ELR (cell line): ENCODE results near the gene COPS2.
"Not testable (repeated sequence)": the region's sequence is repeated elsewhere in the genome, so short reads cannot be mapped to it uniquely, and the experiment has no call there.

ENCODE experiments used
- DNase-seq: peaks from one replicate; pipeline ENCODE4 v3.0.0-alpha.2; 2015; ENCODE audit warnings: low read depth

The COPS2 gene

DNA sequence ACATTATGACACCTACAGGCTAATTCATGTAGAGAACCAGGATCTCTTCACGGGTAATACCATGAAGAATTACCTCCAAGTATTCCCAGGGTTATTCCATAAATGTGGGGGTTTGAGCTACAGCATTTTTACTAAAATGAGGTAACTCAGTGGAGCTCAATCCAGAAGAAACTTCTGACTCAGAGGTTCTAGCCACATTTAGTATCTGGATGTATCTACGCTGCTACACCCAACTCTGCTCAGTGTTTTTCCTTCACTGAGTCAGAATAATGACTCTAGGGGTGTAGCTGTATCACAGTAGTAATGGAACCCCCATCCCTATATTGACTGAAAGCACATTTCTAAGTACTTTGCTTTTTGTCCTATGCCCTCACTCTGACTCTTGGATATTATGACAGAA, 52.4 kb downstream of the COPS2 start:
- peak; percentile 40 for DNase-seq

DNA sequence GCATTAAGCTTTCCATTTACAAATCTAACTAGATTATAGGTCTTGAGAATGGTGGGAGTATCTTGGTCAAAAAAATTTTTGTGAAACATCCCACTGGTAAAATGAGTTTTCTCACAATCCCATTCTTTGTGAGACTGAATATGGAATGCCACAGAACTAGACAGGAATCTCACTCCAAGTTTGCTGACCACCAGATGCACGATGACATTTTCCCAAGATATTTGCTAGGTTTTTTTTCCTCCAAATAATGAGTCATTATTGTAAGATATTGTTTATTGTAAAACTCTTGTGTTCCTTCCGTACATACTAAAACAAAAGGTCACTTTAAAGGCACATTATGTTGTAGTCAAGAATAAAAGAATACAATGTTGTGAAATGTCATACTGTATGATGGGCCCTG, 53.9 kb downstream of the COPS2 start:
- peak; percentile 66 for DNase-seq

DNA sequence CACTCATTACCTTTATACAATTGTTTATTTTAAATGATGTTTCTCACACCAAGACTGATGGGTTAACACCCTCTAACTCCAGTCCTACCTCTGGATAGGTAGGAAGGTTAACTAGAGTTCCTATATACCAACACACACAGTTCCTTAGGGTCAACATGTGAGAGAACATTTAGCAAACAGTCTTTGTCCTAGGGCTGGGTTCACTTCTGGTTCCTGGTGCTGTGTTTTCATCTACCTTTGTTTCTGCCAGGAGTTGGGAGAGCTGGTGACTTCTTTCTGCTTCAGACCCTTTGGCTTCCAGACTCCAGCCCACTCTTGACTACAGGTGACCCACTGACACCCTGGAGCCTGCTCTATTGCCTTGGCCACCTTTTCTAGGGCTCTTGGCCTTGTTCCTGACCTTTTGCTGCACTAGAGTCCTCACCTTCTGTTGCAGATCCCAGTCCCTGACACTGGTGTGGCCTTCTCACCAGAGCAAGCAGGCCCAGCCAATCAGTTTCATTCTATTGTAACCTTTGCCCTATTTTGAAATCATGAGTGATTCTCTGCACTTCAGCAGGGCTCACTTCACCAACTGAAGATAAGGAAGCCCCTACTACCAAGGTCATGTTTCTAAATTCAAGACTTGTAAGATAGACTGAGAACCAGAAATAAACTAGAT, 59.2 kb downstream of the COPS2 start:
- DNase-seq = no peak

DNA sequence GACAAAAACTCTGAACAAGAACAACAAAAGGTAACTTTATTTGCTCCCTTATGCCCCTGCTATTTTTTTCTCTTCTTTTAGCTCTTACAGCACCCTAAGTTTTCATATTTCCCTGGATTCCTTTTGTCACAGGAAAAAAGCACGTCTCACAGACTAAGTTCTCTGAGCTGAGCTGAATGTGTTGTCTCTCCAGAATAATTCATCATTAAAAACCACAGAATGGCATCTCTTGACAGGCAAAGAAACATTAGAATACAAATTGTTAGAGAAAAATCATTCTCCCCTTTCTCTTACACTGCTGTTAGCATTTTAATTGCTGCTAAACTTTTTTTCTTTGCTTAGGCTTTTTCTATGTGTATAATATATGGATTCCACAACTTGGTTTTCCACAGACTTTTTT, 60.5 kb downstream of the COPS2 start:
- DNase-seq = no peak

DNA sequence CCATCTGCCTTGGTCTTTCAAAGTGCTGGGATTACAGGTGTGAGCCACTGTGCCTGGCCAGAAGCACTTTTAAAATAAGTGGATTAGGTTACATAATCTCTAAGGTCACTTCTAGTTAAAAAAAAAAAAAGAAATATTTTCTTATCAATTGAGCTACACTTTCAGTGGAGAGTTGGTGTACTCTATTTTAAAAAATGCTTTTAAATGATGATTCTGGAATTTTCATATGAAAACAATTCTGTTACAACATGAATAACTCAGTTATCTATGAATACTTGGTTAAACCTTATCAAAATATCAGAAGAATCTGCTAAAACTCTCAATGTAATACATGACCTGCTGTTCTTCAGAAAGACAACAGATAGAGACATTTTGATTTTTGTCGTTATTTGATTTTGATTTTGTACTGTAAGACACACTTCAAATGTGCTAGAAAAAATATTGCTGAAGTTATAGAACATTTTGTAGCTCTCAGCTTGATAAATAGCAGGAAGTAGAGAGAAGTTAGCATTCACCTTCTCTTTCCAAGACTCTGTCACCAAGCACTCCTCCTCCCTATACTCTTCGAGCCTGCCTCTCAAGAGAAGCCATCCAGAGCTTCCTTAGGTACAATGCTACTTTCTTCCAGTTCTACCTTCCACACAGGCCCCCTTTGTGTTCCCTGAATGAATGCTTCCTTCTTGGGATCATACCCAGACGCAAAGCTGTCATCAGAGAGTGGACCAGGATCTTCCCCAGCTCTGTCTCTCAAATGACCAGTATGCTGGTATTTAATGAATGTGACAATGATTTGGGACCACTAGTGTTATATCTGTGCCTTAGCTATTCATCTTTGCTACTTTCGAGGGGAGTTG, 61.9 kb downstream of the COPS2 start:
- DNase-seq = no peak

DNA sequence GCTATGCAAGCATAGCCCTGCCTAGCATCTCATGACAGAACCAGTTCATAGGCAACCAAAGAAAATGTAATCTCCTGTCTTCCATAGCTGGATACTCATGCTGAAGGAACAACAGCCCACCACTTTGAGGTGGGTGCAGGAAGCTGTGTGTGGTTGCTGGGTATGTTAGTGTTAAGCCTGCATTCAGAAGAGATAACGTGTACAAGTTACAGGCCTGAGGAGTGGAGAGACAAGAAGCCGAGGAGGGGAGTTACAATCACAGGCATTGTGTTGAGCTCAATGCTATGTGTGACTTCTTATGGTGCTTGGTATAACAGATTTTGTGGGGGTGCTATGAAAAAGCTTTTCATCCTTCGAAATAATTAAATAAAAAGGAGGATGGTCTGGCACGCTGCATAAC, 66.4 kb downstream of the COPS2 start:
- no peak for DNase-seq

DNA sequence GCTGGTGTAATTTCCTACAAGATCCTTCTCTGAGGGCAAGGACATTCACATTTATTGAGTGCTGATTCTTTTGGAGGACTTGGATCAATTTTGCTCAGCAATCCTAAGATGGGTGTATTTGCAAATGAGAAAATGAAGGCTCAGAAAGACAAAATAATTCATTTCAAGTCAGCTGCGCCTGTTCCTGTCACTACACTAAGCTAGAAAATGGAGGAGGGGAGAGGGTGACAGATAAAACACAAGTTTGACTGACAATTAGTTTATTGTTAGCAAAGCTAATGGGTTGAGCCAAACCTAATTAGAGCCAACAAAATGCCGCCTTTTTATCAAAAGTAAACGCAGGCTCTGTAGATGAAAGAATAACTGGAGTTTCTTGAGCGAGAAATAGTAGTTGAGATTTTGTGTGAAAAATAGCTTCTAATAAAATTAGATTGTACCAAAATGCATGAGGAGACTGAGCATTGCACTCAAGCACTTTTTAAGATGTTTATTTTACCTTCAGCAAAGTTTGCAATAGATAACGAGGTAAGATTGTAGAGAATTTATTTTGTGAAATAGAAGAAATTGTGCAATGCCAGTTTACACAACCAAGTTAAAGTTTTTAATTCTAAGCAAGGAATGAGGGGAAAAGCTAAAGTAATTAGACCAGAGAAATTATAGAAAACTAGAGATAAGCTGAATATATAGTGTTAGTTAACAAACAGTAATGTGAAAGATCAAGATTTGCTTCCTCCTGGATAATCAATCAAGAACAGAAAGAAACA, 69.5 kb downstream of the COPS2 start:
- DNase-seq = no peak

DNA sequence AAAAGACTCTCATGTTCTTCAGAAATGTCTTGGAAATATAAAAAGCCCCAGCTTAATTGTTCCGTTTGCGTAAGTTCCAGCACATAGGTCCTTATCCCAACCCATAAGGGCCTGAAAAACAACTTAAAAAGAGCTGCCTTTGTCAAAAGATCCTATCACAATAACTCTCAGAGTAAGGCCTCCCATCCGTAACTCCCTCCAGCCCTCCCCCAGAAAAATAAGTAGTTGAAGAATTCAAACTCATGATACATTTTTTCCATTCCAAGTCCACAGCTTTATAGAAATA, 71.2 kb downstream of the COPS2 start:
- DNase-seq = no peak

DNA sequence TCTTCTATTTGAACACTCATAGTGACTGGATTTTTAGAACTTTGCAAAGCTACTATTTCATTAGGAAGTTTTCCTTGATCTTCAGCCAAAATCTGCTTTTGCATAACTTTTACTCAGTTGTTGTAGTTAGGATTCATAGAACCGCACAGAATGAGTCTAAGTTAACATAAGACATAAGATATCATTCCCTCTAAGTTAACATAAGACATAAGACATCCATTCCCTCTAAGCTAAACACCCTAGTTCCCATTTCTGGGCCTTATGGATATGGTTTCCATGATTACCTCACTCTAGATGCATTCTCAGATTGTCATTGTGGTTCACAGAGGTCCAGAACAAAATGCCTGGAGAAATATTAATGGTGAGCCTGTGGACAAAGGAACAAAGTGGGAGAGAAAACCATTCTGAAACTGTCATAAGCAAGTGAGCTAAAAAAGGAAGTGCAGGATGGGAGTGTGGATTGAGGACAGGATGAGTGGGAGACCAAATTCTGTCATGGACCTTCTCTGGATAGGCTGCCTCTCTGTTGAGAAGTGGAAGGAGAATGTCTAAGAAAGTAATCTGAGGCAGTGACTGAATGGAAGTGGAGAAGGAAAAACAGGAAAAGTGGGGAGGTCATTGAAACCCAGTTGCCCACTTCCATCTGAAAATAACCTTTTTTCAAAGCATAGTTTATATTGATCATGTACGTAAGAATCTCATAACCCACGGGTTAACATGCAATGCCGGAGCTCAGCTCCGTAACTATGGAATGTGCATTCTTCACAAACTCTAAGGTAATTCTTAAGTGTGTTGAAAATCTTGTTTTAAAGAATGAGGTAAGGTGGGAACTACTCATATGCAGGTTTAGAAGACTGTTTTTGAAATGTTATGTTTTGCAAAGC, 71.8 kb downstream of the COPS2 start:
- peak; percentile 6 for DNase-seq

DNA sequence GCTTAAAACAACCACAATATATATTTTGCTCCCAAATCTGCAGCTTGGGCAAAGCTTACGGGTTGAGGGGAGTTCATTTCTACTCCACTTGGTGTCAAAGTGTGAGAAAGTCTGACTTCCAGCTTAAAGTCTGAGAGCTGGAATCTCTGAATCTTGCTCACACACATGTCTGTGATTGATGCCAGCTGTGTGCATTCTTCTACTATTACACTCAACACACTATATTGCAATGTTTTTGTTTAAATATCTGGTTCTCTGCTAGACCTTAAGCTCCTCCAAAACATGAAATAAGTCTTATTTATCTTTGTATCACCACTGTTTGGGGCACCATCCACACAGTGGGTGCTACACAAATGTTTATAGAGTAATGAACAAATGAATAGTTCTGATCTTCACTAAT, 72.4 kb downstream of the COPS2 start:
- no peak for DNase-seq

DNA sequence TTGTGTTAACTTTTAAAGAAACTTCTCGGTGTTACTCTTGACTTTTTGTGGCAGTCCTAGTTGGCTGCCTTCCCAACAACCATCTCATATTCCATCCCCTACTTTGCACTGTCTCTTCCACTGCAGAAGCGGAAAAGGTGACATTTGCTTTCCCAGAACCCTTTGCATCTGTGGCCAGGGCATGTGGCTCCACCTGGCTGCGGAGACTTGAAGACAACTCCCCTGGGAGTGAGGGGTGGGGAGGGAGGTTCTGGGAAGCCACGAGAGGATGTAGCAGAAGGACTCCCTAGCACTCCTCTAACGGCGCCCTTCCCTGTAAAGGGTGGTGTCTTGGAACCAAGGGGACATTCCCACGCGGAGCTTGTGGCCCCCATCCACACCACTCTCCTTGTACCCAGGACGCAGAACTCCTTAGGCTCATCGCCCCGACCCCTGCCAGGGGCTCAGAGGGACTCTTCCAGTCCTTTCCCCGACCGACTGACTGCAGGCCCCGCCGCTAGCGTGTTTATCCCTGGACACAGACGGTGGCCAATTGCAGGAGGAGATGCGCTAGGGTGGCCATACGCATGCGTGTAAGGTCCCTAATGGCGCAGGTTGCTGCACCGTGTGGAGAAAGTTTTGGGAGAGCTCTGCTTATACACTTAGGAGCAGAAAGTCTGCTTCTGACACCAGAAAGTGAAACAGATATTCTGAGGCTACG, 75.9 kb downstream of the COPS2 start:
- DNase-seq = no peak

DNA sequence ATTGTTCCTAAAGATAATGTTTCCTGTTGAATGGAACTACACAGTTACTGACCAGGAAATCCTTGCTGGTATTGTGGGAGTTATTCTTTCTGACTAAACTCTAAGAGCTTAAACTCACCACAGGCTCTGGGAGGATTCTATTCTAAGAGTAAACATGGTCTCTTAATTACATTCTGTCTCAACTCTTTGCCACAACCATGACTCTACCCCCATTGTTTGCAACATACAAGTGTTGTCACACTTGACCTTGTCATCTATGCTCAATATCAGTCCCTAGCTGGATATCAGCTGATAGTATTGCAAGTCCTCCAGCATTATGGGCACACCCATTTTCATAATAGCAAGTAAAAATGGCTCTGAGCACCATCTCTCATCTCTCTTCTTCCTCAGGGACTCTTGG, 79.5 kb downstream of the COPS2 start:
- no peak for DNase-seq

DNA sequence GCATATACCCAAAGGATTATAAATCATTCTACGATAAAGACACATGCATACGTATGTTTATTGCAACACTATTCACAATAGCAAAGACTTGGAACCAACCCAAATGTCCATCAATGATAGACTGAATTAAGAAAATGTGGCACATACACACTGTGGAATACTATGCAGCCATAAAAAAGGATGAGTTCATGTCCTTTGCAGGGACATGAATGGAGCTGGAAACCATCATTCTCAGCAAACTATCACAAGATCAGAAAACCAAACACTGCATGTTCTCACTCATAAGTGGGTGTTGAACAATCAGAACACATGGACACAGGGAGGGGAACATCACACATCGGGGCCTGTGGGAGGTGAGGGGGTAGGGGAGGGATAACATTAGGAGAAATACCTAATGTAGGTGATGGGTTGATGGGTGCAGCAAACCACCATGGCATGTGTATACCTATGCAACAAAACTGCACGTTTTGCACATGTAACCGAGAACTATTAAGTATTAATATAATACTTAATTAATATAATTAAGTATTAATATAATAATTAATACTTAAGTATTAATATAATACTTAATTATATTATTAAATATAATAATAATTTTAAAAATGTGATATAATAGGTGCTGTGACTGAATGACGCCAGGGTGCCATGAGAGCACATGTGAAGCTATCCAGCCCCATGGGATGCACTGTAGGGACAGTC, 80.7 kb downstream of the COPS2 start:
- DNase-seq = not testable (repeated sequence)
